Effector memory CD4-positive, alpha-beta T cell (primary cell): ENCODE results near the gene ALDOC.

Source experiments
- DNase-seq, 3 donors: peaks; one replicate each; pipeline ENCODE4 v3.0.0-alpha.2; 2020
- H3K27ac ChIP-seq: 2 replicates; pipeline ENCODE4 v1.7.0; 2013; ENCODE audit warnings: mild to moderate bottlenecking, low read length, moderate library complexity; ENCODE audit not compliant: insufficient read depth, poor library complexity, severe bottlenecking
- H3K27me3 ChIP-seq: replicated peaks from 2 replicates; pipeline ENCODE4 v1.7.0; 2013; ENCODE audit warnings: mild to moderate bottlenecking, low read length; ENCODE audit not compliant: insufficient read depth, control insufficient read depth, poor library complexity, severe bottlenecking
- H3K36me3 ChIP-seq: 2 replicates; pipeline ENCODE4 v1.7.0; 2013; ENCODE audit warnings: mild to moderate bottlenecking, low read length, moderate library complexity; ENCODE audit not compliant: control insufficient read depth, insufficient read depth
- H3K4me1 ChIP-seq: 2 replicates; pipeline ENCODE4 v1.7.0; 2013; ENCODE audit warnings: low read length, mild to moderate bottlenecking; ENCODE audit not compliant: control insufficient read depth, insufficient read depth, poor library complexity, severe bottlenecking
- H3K4me3 ChIP-seq: 2 replicates; pipeline ENCODE4 v1.7.0; 2013; ENCODE audit warnings: low read length, low read depth, mild to moderate bottlenecking; ENCODE audit not compliant: insufficient read depth, poor library complexity, severe bottlenecking
- H3K9me3 ChIP-seq: 2 replicates; pipeline ENCODE4 v1.7.0; 2013; ENCODE audit warnings: mild to moderate bottlenecking, low read length, moderate library complexity; ENCODE audit not compliant: control insufficient read depth

Gene ALDOC

GRCh38 chr17:28555022-28555421 lies 21.7 kb downstream of the ALDOC start:
- no peaks in the 10 kb centered on the region for H3K9me3 ChIP-seq
- H3K27me3 ChIP-seq: no peaks in the 10 kb centered on the region
- DNase-seq: no peak
- peaks cover 19% of the 10 kb centered on the region for H3K4me1 ChIP-seq
- H3K27ac ChIP-seq: no peak overlapping the region
- H3K36me3 ChIP-seq: peaks cover 51% of the 10 kb centered on the region
- H3K4me3 ChIP-seq: no peak overlapping the region

- no peak for DNase-seq
- no peak overlapping the region for H3K4me3 ChIP-seq
- peaks cover 23% of the 10 kb centered on the region for H3K4me1 ChIP-seq
- H3K27me3 ChIP-seq: no peaks in the 10 kb centered on the region
- no peaks in the 10 kb centered on the region for H3K9me3 ChIP-seq
- no peak overlapping the region for H3K27ac ChIP-seq
- peaks cover 46% of the 10 kb centered on the region for H3K36me3 ChIP-seq
These were observed 22.1 kb downstream of the ALDOC start for GRCh38 chr17:28554565-28554964.

- H3K9me3 ChIP-seq: no peaks in the 10 kb centered on the region
- no peak for DNase-seq
- no peaks in the 10 kb centered on the region for H3K27me3 ChIP-seq
- H3K36me3 ChIP-seq: peaks cover 42% of the 10 kb centered on the region
- H3K4me1 ChIP-seq: peaks cover 39% of the 10 kb centered on the region
- peak overlapping the region; percentile 77 for H3K4me3 ChIP-seq
- peak overlapping the region; percentile 35 for H3K27ac ChIP-seq
These were observed 23.6 kb downstream of the ALDOC start for GRCh38 chr17:28553000-28553505.

- Histone ChIP-seq H3K27ac (peak within 1 kb of the TSS; percentile 89), H3K27me3 (no peaks in the 10 kb centered on the region), H3K4me1 (peaks cover 40% of the 10 kb centered on the region), H3K36me3 (peaks cover 38% of the 10 kb centered on the region), H3K4me3 (peak within 1 kb of the TSS; percentile 77), H3K9me3 (no peaks in the 10 kb centered on the region)
- peak; percentile 60 to 71 (median 67) for DNase-seq
These were observed 24.3 kb downstream of the ALDOC start, which contains the start of gene UNC119 for GRCh38 chr17:28552176-28552999. UNC119 (minus strand) TSS chr17:28552624; CDS start chr17:28552557, 67 bp downstream.

- Histone ChIP-seq H3K4me1 (peaks cover 40% of the 10 kb centered on the region), H3K36me3 (peaks cover 38% of the 10 kb centered on the region), H3K27ac (peak overlapping the region; percentile 89), H3K4me3 (peak overlapping the region; percentile 77), H3K27me3 (no peaks in the 10 kb centered on the region), H3K9me3 (no peaks in the 10 kb centered on the region)
- no peak for DNase-seq
These were observed 25.1 kb downstream of the ALDOC start for GRCh38 chr17:28551421-28552175.

GRCh38 chr17:28550858-28551257 lies 25.8 kb downstream of the ALDOC start:
- no peak for DNase-seq
- Histone ChIP-seq H3K4me1 (peaks cover 40% of the 10 kb centered on the region), H3K4me3 (no peak overlapping the region), H3K27ac (peak overlapping the region; percentile 89), H3K27me3 (no peaks in the 10 kb centered on the region), H3K36me3 (peaks cover 31% of the 10 kb centered on the region), H3K9me3 (no peaks in the 10 kb centered on the region)

GRCh38 chr17:28549236-28550132 lies 27.2 kb downstream of the ALDOC start:
- Histone ChIP-seq H3K9me3 (no peaks in the 10 kb centered on the region), H3K4me3 (no peak overlapping the region), H3K36me3 (peaks cover 21% of the 10 kb centered on the region), H3K4me1 (peaks cover 40% of the 10 kb centered on the region), H3K27ac (peak overlapping the region; percentile 89), H3K27me3 (no peaks in the 10 kb centered on the region)
- DNase-seq: peak; percentile 51 to 65 (median 61)

- peaks cover 12% of the 10 kb centered on the region for H3K36me3 ChIP-seq
- H3K27ac ChIP-seq: peak overlapping the region; percentile 89
- no peak for DNase-seq
- H3K4me1 ChIP-seq: peaks cover 40% of the 10 kb centered on the region
- no peaks in the 10 kb centered on the region for H3K9me3 ChIP-seq
- H3K27me3 ChIP-seq: no peaks in the 10 kb centered on the region
- no peak overlapping the region for H3K4me3 ChIP-seq
These were observed 28.1 kb downstream of the ALDOC start for GRCh38 chr17:28548417-28549130.
